ENCODE measurements around the gene ADGRL3.
"Not testable (repeated sequence)": the region's sequence is repeated elsewhere in the genome, so short reads cannot be mapped to it uniquely, and the experiment has no call there.

The ADGRL3 gene

GRCh38 chr4:61373901-61374440 lies 173.8 kb downstream of the ADGRL3 start:
- no peak for DNase-seq

GRCh38 chr4:61374447-61374891 lies 174.3 kb downstream of the ADGRL3 start:
- no peak for DNase-seq

GRCh38 chr4:61375301-61375700 lies 175.2 kb downstream of the ADGRL3 start:
- DNase-seq: no peak

- DNase-seq: no peak
These were observed 176.2 kb downstream of the ADGRL3 start for GRCh38 chr4:61376301-61376700.

DNA sequence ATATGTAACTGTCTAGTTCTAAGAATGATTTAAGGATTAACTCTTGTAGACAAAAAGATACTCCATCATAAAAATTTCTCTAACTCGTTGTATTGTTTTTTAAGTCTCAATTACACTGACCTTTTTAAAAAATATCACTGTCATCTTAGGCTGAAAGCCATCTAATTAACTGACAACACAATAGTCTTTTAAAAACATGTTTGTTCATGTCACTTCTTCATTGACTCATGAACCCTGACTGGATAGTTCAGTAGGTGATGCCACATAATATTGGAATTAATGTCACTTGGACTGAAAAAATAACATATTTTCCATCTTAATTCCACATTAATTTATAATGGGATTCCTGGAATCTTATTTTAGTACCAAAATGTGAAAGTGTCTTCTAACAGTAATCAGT lies 179.3 kb downstream of the ADGRL3 start:
- DNase-seq: no peak

- DNase-seq: no peak
These were observed 180.7 kb downstream of the ADGRL3 start for GRCh38 chr4:61380865-61381264.

DNA sequence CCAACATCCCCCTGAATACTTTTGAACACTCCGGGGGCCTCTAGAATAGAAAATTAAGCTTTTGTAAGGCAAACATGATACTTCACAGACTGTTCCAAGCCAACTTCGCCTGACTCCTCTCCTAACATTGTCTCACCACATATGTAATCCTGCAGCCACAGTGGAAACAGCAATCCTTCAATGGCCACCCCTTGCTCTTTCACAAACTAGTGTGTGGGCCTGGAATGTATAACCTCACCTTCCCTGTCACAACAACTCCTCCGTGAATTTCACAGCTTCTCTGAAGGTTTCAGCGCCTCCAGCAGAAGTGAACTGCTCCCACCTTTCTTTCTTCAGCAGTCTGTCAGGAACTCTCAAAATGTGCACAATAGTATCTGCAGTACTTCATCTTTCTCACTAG lies 185.1 kb downstream of the ADGRL3 start:
- DNase-seq: no peak

DNA sequence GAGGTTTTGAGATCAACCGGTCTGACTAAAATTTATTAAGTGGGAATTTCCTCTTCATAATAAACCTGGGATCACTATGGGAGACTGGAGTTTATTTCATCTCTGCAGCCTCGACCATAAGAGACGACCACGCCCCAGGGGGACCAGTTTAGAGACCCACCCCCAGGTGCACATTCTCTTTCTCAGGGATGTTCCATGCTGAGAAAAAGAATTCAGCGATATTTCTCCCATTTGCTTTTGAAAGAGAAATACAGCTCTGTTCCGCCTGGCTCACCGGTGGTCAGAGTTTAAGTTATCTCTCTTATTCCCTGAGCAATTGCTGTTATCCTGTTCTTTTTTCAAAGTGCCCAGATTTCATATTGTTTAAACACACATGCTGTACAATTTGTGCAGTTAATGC lies 187.2 kb downstream of the ADGRL3 start:
- DNase-seq: not testable (repeated sequence)

DNA sequence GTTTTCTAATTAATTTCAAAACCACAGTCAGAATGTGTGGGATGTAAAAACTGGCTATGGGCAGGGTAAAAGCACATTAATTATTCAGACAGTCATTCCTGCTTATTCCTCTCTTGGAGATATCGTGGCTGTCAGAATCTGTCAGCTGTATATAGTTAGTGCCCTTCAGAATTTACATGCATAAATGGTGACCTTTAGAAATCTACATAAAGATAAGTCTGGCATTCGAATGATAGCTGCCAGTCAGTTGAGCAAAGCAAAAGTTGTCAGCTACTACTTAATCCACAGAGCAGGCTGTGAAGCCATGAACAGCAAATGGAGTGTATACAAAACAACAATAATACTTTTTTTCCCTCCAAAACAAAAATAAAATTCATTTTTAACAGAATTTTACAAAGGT lies 189.5 kb downstream of the ADGRL3 start:
- DNase-seq: no peak

GRCh38 chr4:61395754-61396153 lies 195.6 kb downstream of the ADGRL3 start:
- no peak for DNase-seq

DNA sequence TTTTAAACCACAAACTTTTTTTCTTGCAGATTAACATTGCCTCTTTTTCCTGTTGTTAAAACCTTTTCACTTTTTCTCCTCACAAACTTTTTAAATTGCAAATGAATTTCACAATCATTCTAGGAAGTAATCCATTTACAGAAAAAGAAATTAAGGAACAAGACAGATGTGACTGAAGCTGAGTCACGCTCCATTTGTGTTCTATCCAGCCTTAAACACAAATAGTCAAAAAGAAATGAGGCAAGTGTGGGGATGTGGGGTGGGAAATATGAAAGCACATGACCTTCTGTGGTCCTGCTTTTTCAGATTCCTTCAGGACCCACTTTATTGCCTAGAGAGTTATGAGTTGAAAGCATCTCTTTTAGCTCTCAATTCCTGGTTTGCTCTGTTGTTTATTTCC lies 197.0 kb downstream of the ADGRL3 start:
- no peak for DNase-seq

DNA sequence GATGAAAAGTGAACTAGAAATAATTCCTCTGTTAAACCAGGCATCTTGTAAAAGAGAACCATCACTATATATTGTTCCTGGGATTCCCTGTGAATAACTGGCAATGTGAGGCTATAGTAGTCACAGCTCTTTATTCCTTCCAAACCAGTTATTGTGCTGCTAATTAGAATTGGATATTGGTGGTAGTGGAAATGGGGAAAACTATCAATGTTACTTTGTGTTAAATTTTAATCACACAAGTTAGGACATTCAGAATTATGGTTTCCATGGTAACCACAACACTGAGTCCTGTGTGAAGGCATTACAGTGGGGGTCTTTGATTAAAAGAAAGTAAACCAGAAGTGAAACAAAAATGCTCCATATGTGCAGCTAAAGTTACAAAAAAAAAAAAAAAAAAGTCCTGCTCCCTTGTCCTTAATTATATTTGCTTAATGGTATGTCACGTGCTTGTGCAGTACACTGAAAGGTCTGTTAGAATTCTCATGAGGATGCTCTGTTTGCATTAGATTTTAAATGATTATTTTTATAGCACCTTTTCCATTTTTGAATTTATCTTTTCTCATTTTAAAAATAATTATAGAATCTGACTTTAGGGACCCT lies 200.4 kb downstream of the ADGRL3 start:
- DNase-seq: no peak

GRCh38 chr4:61401771-61402170 lies 201.6 kb downstream of the ADGRL3 start:
- no peak for DNase-seq

- no peak for DNase-seq
These were observed 205.2 kb downstream of the ADGRL3 start for GRCh38 chr4:61405307-61405706.

DNA sequence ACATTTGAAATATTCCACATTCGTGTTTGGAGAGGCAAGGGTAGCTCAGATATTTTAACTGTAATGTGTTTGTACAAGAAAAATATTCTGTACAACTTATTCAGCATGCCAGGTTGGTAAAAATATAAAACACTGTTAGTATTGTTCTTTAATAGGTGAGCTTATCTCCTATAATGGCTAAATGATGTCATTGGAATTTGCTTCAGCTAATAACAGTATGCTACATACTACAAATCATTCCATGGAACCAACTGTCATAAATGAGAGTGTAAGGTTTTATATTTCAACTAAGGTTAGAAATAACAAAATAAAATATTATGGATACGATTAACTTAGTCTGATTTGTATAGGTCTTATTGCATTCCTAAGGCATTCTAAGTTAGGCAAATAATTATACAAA lies 206.6 kb downstream of the ADGRL3 start:
- DNase-seq: no peak

GRCh38 chr4:61407642-61408618 lies 207.8 kb downstream of the ADGRL3 start:
- DNase-seq: no peak

- no peak for DNase-seq
These were observed 208.7 kb downstream of the ADGRL3 start for GRCh38 chr4:61408861-61409260.

- no peak for DNase-seq
These were observed 211.1 kb downstream of the ADGRL3 start for GRCh38 chr4:61411241-61411640.

DNA sequence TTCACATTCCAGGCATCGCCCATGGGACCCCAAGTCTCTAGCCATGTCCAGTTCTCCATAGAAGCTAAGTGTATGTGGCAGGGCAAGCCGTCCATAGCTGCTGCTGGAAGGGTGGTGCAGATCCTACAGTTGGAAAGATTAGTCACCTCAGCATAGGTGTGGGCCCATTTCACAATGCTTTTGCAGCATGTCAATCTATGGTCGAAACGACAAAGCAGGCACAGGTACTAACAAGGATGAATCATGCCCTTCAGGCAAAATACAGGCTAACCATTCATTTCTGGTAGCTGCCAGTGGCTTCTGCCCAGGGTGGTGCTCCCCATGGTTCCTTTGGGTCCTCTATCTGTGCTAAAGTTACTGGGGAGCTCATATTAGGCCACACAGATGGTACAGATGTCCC lies 225.2 kb downstream of the ADGRL3 start:
- DNase-seq: no peak

- DNase-seq: no peak
These were observed 226.1 kb downstream of the ADGRL3 start for GRCh38 chr4:61426229-61426628.

DNA sequence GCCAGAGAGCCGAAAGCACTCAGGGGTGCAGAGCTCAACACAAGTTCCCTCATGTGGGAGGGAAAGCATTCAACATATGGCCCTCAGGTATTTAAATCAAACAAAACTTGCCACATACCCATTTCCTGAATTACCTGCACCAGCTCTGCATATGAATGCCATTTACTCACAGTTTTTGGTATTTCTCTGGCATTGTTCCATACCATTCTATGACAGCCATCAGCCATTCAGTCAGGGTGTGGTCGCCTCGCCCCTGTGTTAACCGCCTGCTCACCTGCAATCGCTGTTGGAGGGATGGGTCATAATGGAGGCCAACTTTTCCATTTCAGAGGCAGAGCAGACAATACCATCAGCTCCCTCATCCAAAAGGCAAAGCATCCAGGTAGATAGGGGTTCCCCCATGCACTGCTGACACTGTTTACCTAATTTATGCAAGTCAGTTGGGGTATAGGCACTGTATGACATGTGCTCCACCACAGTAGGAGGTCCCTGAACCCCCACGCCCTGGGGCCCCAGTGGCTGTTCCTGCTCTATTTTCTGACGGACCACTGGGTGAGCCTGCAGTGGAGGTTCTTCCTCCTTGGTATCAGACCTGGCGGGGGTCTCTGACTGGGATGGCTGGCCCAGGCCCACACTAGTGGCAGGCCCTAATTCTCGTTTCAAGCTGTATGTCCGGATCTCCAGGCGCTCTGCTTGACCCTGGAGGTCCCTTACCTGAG lies 227.1 kb downstream of the ADGRL3 start:
- no peak for DNase-seq

DNA sequence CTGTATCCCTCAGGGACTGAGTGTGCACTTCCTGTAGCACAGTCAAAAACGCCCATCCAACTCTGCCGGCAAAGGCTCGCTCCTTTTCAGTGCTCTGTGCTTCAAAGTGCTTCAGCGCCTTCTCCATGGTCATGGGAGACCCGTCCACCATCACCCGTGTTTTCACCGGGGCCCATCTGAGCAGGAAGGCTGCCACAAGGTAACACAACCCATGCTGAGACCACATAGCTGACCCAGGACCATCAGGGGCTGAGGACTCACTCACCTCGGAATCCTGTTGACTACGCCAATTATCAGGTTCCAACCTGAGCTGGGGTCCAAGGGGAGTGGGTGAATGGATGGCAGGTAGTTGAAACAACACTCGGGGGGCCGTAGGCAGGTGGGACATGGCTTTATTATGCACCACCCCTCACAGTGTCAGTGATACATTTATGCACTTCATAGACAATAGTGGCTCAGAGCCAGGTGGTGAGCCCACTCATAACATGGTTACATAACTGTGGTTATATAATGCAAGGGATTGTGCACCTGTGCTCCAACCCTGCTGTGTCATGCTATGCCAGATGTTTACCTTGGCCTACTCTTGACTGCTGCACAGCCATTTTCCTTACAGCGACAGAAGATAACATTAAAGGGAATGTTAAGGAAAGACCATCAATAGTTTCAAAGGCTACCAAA lies 227.8 kb downstream of the ADGRL3 start:
- DNase-seq: no peak

- no peak for DNase-seq
These were observed 228.8 kb downstream of the ADGRL3 start for GRCh38 chr4:61428950-61429349.

Measured in effector CD8-positive, alpha-beta T cell (primary cell).